OCI-LY1 (cell line): ENCODE results near the gene CTTNBP2.

Source experiments
- EZH2 ChIP-seq: fragments of 200-600 bp; sonication (generic), shearing (Covaris generic); IDR thresholded peaks from 2 replicates; pipeline ENCODE4 v1.8.0; 2017; ENCODE audit warnings: borderline replicate concordance, mixed run types, mild to moderate bottlenecking, antibody characterized with exemption, low read length, moderate library complexity, mixed read lengths
- TF ChIP-seq, protein P1 (sequence below): fragments of 200-600 bp; sonication (generic), shearing (Covaris generic); IDR thresholded peaks from 2 replicates; pipeline ENCODE4 v1.5.1; 2017; ENCODE audit warnings: mild to moderate bottlenecking, antibody characterized with exemption, low read length, moderate library complexity, mixed read lengths

- TF ChIP-seq, protein P1, sequence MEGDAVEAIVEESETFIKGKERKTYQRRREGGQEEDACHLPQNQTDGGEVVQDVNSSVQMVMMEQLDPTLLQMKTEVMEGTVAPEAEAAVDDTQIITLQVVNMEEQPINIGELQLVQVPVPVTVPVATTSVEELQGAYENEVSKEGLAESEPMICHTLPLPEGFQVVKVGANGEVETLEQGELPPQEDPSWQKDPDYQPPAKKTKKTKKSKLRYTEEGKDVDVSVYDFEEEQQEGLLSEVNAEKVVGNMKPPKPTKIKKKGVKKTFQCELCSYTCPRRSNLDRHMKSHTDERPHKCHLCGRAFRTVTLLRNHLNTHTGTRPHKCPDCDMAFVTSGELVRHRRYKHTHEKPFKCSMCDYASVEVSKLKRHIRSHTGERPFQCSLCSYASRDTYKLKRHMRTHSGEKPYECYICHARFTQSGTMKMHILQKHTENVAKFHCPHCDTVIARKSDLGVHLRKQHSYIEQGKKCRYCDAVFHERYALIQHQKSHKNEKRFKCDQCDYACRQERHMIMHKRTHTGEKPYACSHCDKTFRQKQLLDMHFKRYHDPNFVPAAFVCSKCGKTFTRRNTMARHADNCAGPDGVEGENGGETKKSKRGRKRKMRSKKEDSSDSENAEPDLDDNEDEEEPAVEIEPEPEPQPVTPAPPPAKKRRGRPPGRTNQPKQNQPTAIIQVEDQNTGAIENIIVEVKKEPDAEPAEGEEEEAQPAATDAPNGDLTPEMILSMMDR = no peak
- no peak for TF ChIP-seq EZH2
Observed at GRCh38 chr7:117685795-117686194, 187.4 kb downstream of the CTTNBP2 start.
